Measurements from ENCODE around the gene SRCIN1.
"Not testable (repeated sequence)": the region's sequence is repeated elsewhere in the genome, so short reads cannot be mapped to it uniquely, and the experiment has no call there.

SRCIN1 gene

DNA sequence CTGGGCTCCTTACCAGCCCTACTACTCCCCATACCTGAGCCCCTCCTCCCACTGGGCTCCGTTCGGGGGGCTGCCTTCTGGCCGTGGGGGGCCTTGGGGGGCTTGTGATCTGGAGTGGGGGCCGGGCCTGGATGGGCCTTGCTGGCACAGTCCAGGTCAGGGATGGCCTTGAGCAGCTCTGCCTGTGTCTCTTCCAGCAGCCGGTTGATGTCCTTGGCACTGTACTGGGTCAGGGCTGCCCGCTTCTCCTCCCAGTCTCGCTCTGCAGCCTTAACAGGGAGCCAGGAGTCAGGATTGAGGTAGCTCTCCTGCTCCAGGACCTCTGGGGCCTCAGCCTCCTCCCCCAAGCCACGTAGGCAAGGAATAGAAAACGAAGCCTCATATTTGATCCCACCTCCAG, 54.6 kb downstream of the SRCIN1 start:
- in situ Hi-C loops (cut with HindIII; ENCODE audit: low sequenced_read_pairs): no loop called here

DNA sequence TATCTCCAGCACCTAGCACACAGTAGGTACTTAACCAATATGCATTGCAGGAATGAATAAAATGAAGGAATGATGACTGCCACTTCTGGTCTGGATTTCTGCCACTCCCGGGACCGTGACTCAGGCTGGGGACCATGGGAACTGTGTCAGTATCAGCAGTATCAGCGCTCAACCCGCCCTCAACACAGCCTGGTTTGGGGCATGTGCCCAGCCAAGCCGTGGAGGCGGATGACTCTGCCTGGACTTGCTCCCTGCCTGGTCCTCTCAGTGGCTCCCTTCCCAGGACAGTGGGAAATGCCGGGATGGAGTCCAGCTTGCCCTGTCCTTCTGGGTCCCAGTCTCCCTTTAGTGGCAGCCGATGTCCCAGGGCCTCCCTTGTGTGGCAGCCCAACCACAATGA, 55.1 kb downstream of the SRCIN1 start:
- in situ Hi-C loops (cut with HindIII; ENCODE audit: low sequenced_read_pairs): no loop called here

DNA sequence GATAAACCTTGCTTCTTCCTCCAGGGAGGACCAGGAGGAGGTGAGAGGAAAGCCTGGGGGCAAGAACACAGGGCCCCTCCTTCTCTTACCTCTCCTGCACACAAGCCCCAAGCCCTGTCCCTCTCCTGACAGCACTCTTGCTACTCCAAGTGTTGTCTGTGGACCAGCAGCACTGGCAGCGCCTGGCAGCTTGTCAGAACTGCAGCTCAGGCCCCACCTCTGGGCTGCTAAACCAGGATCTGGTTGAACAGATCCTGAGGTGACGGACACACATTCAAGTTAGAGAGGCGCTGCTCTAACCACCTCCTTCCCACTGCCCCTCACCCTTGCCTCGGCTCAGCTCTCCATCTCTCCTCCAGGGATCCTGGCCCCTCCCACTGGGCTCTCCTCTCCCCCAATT, 56.5 kb downstream of the SRCIN1 start:
- in situ Hi-C loops (cut with HindIII; ENCODE audit: low sequenced_read_pairs): no loop called here

DNA sequence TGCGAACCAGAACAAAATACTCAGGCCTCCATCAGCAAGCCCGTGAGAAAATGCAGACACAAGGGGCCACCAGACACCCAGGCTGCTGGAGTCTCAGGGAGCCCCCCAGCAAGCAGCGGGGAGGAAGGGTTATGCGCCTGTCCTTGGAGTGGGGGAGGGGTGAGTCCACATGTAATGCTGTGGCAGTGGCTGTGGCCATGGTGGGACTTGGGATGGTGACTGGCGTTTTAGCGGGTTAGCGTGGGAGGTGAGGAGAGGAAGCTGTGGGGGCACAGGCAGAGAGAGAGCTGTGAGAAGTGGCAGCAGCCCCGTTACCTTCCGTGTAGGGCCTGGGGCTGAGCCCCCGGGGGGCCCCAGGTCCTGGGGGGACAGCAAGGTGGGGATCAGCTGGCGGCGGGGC, 58.3 kb downstream of the SRCIN1 start:
- in situ Hi-C loops (cut with HindIII; ENCODE audit: low sequenced_read_pairs): no loop called here

DNA sequence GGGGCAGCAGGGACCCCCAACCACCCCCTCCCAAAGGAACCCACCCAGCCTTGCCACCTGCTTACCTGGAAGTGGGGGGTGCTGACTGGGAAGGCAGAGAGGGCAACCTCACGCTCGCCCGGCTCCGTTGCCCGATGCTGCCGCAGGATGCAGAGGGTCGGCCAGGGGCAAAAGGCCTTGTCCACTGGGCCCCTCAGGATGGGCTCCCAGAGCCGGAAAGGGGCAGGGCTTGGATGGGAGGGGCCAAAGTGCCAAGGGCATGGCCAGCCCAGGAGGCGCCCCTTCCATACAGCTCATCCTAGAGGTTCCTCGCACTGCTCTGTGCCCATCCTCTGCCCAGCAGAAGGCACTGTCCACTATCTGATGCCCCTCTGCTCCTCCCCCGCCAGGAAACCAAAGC, 59.4 kb downstream of the SRCIN1 start:
- in situ Hi-C loops (cut with HindIII; ENCODE audit: low sequenced_read_pairs): no loop called here

DNA sequence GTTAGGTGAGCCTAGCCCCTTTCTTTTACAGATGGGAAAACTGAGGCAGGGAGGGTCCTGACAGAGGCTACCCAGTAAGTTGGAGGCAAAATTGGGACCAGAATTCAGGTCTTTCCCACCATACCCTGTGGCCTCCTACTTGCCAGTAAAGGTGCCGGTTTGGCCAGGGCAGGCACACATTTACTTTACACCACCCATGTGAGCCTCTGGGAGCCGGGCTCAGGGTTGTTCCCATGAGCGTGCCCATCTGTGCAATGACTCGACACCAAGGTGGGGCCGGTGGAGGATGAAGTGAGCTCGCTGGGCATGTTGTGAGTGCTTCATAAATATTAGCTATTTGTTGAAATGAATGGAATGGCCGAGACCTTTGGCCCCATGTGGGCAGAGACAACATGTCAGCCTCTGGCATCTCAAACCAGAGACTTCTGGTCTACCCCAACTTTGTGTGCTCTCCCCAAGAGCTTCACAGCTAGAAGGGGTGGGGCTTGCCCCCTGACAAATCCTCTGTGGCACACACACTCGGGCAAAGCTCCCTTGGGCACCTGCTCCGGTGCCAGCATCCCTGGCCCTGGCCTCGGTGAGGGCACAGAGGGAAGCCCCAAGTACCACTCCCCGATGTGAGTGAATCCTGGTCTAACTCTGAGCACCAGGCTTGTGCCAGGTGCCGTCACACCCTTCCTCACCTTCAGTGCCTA, 60.1 kb downstream of the SRCIN1 start:
- in situ Hi-C loops (cut with HindIII; ENCODE audit: low sequenced_read_pairs): no loop called here

DNA sequence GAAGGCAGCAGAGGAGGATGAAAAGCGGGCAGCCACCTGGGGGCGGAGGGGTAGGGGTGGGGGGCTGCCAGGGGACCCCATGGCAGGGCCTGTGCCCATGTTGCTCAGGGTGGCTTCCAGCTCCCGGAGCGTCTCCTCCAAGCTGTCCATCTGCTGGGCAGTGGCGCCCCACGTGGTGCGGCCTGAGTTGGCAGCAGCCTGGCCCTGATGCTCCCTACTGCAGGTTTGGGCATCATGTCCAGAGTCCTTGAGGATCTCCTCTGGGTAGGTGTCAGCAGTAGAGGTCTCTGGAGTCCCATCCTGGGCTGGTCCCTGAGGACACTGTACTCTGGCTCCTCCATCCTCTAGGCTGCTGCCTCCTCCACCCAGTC, 60.9 kb downstream of the SRCIN1 start:
- in situ Hi-C loops (cut with HindIII; ENCODE audit: low sequenced_read_pairs): no loop called here

DNA sequence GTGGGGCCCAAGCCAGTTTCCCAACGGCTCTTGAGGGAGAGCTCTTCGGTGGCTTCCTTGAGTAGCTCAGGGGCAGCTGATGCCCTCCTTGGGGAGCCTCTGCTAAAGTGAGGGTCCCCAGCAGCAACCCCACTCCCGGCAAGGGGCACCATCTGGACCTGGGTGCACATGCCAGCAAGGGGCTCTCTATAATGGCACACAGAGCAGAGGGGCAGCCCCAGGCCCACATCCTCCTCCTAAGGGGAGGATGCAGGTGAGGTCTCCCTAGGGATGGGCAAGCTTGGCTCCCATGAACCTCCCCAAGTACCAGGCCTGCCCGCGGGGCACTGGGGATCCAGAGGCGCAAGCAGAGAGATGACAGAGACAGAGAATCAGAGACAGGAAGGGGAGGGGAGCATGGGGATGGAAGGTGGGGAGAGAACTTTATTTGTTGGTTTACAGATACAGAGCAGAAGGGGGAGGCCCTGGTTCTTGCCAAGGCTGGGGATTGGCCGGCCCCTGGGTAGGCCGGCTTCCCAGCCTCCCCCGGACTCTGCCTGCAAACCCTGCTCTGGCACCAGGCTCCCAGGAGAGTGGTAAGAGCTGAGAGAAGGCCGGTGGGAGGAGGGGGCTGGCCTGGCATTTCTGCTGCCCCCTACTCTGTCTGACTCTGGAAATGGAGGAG, 61.4 kb downstream of the SRCIN1 start:
- in situ Hi-C loops (cut with HindIII; ENCODE audit: low sequenced_read_pairs): no loop called here

DNA sequence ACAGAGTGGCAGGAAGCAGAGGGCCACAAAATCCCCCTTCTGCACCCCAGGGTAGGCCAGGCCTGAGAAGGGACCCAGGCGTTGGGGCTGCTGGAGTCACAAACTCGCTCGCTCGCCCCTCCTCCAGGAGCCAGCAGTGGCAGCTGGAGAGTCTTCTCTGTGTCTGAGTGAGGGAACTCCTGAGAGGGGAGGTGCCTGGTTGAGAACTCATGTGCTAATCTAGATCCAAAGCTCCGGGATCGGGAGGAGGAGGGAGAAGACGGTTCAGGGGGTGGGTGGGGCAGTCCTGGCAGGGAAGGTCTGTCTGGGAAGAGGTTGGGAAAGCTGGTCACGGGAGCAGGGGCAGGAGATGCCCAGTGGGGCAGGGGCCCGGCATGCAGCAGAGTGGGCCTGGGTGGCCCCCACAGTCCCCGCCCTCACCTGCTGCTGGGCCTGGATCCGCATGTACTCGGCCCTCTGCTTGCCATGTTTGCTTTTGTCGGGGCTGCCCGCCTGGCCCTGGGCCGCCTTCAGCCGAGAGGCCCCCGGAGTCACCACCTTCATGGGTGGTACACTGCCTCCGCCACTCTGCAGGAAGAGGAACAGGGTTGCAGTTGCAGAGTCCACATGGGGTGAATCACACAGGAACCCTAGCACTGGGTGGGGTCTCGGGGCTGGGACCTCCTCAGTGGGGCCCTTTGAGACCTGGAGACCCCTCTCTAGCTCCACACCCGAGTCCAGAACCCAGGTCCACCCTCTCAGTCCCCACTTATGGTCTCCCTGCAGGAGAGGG, 62.2 kb downstream of the SRCIN1 start:
- in situ Hi-C loops (cut with HindIII; ENCODE audit: low sequenced_read_pairs): no loop called here

DNA sequence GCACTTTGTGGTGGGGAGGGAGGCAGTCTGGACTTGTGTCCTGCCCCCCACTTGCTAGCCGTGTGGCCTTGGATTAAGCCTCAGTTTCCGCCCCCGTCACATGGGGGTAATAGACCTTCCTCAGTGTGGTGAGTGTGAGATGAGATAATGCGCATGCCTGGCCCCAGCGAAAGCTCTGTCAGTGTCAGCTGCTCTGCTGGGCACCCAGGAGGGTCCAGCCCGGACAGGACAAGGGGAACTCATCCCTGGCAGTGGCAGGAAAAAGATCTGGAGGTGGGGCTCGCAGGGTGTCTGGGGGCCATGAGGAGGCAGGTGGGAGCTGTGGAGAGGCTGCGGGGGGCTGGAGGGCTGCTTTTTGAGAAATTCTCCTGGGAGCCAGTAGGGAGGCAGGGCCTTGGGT, 63.5 kb downstream of the SRCIN1 start:
- in situ Hi-C loops (cut with HindIII; ENCODE audit: low sequenced_read_pairs): no loop called here

DNA sequence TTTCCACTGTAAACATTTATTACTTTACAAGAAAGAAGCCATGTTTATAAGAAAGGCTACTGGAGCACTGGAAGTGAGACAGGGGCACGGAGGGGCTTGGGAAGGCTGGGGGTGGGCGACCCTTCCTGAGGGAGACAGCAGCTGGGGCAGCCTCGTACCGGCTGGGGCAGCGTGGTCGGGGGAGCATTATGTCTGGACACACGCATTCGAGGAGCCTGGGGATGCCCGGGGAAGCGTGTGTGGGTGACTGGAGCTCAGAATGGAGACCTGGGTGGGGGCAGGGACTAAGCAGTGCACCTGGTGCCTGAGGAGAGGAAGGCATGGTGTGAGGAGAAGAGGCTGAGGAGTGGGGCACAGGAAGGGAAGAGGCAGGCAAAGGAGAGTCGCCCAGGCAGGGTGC, 64.5 kb downstream of the SRCIN1 start:
- in situ Hi-C loops (cut with HindIII; ENCODE audit: low sequenced_read_pairs): no loop called here

DNA sequence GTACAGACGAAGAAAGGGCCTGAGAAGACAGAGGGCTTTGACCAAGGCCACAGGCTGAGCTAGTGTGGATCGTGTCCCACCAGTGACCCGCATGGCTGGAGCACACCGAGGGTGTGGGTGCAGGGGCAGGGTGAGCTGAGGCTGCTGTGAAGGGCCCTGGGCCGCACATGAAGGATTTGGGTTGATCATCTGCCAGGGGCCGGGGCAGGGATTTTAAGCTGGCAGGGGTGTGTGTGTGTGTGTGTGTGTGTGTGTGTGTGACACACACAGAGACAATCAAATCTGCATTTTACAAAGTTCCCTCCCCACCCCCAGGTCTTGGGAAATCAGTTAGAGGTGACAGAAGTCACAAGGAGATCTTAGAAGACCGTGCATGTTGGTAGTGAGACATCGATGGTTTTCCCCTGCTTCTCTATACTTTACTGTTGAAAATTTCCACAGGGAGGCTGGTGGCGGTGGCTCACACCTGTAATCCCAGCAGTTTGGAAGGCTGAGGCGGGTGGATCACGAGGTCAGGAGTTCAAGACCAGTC, 65.2 kb downstream of the SRCIN1 start:
- in situ Hi-C loops (cut with HindIII; ENCODE audit: low sequenced_read_pairs): no loop called here

DNA sequence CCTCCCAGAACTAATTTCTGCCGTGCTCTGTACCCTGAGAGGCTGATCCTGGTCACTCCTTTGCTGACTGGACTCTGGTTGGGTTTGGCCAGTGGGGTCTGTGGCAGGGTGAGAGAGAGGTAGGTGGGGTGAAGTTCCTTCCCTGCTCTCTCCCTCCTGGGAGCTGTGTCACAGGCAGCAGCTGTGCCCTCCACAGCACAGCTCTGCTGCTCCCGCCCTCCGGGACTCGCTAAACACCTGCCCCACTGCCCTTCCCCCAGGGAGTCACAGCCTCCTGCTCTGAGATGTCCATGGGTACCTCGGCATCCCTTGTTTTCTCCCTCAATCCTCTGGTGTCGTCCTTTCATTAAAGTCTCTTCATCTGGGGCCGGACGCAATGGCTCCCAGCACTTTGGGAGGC, 66.4 kb downstream of the SRCIN1 start:
- in situ Hi-C loops (cut with HindIII; ENCODE audit: low sequenced_read_pairs): no loop called here

DNA sequence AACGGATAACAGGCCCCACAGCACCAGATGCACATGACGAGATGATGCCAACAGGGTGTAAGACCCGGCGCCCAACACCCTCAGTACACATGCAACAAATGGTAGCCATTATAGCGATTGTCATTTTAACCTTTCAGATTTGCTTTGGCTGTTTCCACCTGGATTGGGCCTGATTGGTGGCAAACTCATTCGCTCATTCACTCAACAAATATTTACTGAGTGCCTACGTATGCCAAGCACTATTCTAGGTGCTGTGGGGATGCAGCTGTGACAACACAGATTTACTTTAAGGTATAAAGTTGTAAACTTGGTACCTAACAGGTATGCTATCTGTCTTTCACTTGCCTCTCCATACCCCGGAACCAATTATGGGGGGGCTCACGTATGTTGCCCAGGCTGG, 66.8 kb downstream of the SRCIN1 start:
- in situ Hi-C loops (cut with HindIII; ENCODE audit: low sequenced_read_pairs): no loop called here

DNA sequence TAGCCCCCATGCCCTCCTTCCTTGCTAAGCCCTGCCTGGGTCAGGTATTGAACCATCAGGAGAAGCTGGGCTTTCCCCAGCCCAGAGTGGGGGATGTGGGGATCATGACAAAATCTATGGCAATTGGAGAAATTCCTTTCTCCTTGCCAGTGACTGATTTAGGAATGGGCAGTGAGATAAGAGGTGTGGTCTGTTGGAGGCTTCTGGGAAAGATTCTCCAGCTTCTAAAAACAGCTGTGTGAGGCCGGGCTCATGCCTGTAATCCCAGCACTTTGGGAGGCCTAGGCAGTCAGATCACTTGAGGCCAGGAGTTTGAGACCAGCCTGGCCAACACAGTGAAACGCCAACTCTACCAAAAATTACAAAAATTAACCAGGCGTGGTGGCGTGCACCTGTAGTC, 69.1 kb downstream of the SRCIN1 start:
- in situ Hi-C loops (cut with HindIII; ENCODE audit: low sequenced_read_pairs): no loop called here

DNA sequence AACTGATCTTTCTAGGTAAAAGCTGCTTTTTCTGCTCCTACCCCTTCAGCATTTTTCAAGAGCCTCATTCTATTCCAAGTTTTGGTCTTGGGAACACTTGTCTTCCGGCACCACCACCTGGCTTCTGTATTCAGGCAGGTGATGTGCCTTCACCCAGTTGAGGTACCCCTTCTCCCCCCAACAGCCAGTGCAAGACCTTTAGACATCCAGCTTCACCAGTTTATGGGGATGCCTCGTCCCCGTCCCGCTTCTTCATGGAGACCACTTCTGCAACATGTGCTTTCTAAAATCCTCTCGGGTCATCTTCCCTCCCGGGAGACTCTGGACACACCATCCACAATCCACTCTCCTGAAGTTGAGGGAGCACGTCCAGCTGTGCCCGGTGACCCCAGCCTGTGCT, 69.9 kb downstream of the SRCIN1 start:
- in situ Hi-C loops (cut with HindIII; ENCODE audit: low sequenced_read_pairs): no loop called here

DNA sequence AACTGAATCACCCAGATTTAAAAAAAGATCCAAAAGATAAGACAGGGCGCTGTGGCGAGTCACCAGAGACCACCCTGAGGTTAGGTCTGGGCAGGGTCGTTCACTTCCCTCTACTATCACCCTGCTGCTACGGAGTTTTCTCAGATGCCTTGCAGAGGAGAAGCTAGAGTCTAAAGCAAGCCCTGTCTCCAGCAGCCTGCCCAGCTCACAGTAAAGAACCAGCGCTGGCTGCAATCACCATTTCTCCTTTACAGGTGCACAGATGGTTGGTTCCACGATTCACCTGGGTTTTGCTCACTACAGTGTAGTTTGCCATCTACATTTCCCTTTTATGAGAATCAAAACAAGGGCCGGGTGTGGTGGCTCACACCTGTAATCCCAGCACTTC, 71.3 kb downstream of the SRCIN1 start:
- in situ Hi-C loops (cut with HindIII; ENCODE audit: low sequenced_read_pairs): no loop called here

DNA sequence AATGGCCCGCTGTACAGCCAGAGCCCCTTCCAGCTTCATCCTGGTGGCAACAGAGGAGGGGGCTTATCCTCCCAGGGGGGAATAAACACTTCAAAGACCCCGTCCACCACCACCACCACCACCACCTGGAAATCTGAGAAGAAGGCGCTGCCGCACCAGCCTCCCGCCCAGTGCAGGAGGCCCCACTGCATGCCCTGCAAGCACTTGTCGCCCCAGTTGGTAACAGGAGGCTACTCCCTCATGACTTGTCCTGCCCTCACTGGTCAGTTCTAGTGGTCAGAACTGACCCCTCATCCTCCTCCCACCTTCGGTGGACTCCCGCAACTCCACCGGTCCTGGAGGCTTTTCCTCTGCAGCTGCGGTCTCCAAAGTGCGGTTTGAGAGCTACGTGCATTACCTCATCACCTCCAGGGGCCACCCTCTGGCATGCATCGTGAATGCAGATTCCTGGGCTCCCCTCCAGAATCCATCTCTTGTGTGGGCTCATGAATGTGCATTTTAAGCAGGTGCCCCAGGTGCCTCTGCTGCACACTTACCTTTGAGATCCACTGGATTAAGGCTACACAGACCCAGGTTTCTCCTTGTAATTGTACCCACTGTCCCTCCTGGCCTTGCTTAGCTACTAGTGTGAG, 71.8 kb downstream of the SRCIN1 start:
- in situ Hi-C loops (cut with HindIII; ENCODE audit: low sequenced_read_pairs): no loop called here

DNA sequence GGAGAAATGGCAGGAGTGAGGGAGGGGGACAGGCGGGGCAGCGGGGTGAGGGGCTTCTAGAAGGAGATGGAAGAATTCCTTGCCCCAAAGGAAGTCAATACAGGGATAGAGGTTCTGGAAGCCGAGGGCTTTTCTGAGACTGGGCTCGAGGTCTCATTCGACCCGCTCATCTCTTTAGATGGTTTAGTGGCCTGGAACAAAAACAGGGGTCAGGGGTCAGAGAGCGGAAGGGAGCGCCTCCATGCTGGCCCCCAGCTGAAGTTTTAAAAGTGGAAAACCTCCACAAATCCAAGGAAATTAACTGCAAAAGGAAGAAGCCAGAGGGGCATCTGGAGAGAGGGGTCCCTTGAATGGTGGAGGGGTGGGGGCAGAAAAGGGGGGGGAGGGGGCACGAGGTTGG, 72.5 kb downstream of the SRCIN1 start:
- in situ Hi-C loops (cut with HindIII; ENCODE audit: low sequenced_read_pairs): no loop called here

DNA sequence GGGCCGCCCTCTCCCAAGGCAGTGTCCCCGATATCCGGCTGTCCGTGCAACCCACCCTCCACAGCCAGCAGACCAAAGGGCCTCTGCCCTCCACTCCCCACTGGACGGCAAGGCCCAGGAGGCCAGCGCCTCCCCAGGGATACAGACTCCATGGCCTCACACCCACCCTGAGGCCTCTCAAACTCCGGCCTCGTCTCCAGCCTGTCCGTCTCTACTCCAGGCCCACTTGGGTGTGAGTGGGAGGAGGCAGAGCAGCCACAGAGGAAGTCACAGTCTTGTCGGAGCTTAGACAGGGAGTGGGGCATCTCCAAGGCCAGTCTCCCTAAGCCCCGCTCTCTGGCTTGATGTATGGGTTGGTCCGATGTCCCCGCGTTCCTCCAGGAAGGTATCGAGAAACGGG, 73.3 kb downstream of the SRCIN1 start:
- in situ Hi-C loops (cut with HindIII; ENCODE audit: low sequenced_read_pairs): no loop called here

DNA sequence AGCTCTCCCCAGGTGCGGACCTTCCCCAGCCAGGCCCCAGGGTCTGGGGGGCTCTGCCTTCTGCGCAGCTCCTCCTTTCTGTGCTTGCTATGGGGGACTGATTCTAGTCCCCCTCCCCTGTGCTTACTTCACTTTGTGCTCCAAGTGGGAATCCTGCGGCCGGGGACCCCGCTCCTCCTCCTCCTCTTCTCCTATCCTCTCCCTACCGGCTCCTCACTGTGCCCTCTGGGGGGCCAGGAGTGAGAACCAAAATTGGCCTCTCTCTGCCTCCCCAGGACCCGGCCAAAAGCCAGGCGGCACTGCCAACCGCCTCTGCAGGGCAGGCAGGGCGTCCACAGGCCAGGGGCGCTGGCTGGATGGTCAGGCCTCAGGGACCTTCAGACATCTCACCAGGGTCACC, 74.0 kb downstream of the SRCIN1 start:
- in situ Hi-C loops (cut with HindIII; ENCODE audit: low sequenced_read_pairs): not testable (repeated sequence)

DNA sequence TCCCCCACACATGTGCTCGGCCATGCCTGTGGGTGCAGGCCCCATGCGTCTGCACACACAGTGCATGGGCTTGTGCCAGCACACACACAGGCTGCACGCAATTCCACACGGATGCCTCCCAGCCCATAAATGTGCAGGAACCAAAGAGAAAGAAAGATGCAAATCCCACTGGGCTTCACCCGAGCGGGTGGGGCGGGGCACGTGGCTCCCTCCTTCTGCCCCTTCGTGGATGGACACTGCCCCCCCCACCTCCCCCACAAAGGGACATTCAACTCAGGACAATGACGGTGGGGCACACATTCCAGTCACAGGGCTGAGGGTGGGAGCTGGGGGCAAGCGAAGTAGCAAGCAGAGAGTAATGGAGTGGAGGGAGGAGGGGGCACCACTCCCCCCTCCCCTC, 74.9 kb downstream of the SRCIN1 start:
- in situ Hi-C loops (cut with HindIII; ENCODE audit: low sequenced_read_pairs): not testable (repeated sequence)
